ENCODE results near the gene EYA2. TPM values are rescaled to one million over a fixed set of nuclear protein-coding genes. Genes with fewer than 3 reads are reported as not detected.

EYA2 gene
- total RNA-seq, 4 donors from 2014 or later = 9.7 to 22.1 (median 14.3) TPM

DNA sequence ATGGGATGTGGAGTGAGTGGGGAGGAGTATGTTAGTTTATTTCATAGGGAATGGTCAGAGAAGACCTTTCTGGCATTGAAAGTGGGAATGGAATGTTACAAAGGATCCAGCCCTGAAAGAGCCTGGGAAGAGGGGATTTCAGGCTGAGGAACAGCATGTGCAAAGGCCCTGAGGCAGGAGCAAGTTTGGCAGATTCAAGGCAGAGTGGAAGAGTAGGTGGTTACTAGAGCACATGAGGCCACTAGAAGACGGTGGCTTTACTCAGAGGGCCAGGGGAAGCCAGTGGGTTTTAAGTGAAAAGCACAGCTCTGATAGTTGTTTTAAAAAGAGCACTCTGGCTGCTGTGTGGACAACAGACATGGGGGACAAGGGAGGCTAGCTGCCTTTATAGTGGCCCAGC is 234.7 kb downstream of the EYA2 start:
- intact Hi-C loops (cut with DNase I) = no loop called here
- no peaks in the 10 kb centered on the region for H3K27me3 ChIP-seq

DNA sequence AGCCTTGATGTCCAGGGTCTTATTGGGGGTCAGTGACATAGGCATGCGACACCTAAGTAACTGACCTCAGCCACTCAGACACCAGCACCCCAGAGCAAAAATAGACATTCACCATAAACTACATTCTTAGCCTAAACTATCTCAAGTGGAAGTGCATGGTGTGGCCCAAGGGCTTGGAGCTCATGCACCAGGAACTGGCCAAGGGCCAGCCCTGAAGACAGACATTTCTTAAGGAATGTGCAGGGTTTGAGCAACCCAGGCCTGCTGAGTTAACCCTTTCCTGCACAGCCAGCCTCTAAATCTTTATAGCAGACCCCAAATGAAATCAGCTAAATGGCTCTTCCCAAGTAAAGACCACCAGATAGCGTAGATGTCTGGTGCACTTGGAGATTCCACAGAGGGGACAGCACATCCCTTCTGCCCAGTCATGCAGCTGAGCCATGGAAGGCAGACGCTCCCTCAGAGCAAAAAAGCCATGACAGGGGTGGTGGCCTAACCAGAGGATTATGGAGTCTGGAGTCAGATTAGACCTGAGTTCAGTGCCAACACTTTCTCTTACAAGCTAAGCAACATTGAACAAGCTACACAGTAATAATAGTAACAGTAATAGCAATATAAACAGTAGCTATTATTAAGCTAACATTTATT is 239.3 kb downstream of the EYA2 start:
- H3K4me3 ChIP-seq = no peak overlapping the region
- no peak overlapping the region for H3K27ac ChIP-seq
- DNase-seq = no peak
- H3K4me1 ChIP-seq = peaks cover 8 to 18% (median 9%) of the 10 kb centered on the region in 3 donors
- intact Hi-C loops (cut with DNase I) = no loop called here
- H3K27me3 ChIP-seq = no peaks in the 10 kb centered on the region
- no peaks in the 10 kb centered on the region for H3K9me3 ChIP-seq
- TF ChIP-seq, protein P1, sequence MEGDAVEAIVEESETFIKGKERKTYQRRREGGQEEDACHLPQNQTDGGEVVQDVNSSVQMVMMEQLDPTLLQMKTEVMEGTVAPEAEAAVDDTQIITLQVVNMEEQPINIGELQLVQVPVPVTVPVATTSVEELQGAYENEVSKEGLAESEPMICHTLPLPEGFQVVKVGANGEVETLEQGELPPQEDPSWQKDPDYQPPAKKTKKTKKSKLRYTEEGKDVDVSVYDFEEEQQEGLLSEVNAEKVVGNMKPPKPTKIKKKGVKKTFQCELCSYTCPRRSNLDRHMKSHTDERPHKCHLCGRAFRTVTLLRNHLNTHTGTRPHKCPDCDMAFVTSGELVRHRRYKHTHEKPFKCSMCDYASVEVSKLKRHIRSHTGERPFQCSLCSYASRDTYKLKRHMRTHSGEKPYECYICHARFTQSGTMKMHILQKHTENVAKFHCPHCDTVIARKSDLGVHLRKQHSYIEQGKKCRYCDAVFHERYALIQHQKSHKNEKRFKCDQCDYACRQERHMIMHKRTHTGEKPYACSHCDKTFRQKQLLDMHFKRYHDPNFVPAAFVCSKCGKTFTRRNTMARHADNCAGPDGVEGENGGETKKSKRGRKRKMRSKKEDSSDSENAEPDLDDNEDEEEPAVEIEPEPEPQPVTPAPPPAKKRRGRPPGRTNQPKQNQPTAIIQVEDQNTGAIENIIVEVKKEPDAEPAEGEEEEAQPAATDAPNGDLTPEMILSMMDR (IDR thresholded peaks at IDR 0.05) = no peak
- TF ChIP-seq POLR2A (IDR thresholded peaks at IDR 0.05) = no peak
- 61 to 65% methylated on average over 3 of the region's 3 CpGs for WGBS, 2 donors
- H3K36me3 ChIP-seq = no peaks in the 10 kb centered on the region

More for the DNA sequence above, 234.7 kb downstream of the EYA2 start:
- WGBS, 2 donors = 70 to 82% methylated on average over 1 of the region's 1 CpG
- Histone ChIP-seq H3K36me3 (no peaks in the 10 kb centered on the region), H3K4me1 (peaks cover 34 to 53% (median 38%) of the 10 kb centered on the region in 3 donors), H3K9me3 (no peaks in the 10 kb centered on the region), H3K27ac (no peak overlapping the region), H3K4me3 (no peak overlapping the region)
- no peak for DNase-seq
- TF ChIP-seq, protein P1 (IDR thresholded peaks at IDR 0.05) = no peak
- TF ChIP-seq POLR2A (IDR thresholded peaks at IDR 0.05) = no peak

DNA sequence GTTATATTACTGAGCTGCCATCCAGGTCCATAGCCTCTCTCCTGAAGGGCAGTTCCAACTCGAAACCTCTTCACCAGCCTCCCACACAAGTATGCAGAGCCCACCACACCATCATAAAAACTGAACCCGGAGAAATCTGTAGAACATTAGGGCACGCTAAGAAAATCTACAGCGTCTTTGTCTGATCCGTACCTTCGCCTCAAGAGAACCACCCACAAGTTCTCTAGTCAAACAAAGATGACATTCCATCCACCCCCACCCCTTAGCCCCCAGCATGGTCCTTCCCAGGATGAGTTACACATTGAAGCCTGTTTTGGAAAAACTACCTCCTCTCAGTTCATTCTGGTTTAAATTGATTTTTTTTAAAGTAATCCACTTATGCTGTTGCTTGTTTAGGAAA is 242.1 kb downstream of the EYA2 start:
- no peaks in the 10 kb centered on the region for H3K9me3 ChIP-seq
- DNase-seq = no peak
- no peaks in the 10 kb centered on the region for H3K27me3 ChIP-seq
- intact Hi-C loops (cut with DNase I) = no loop called here
- WGBS, 2 donors = 88 to 93% methylated on average over 6 of the region's 6 CpGs
- no peak overlapping the region for H3K4me3 ChIP-seq
- no peak for TF ChIP-seq POLR2A (IDR thresholded peaks at IDR 0.05)
- TF ChIP-seq, protein P1 (IDR thresholded peaks at IDR 0.05) = no peak
- peaks cover 0 to 4% (median 0%) of the 10 kb centered on the region in 3 donors for H3K36me3 ChIP-seq
- H3K4me1 ChIP-seq = peaks cover 8 to 25% (median 9%) of the 10 kb centered on the region in 3 donors
- H3K27ac ChIP-seq = no peak overlapping the region

GRCh38 chr20:47137231-47137870 is 242.7 kb downstream of the EYA2 start:
- intact Hi-C loops (cut with DNase I) = no loop called here
- 60 to 72% methylated on average over 4 of the region's 4 CpGs for WGBS, 2 donors
- TF ChIP-seq POLR2A (IDR thresholded peaks at IDR 0.05) = no peak
- TF ChIP-seq, protein P1 (IDR thresholded peaks at IDR 0.05) = no peak

GRCh38 chr20:47139934-47140535 is 245.4 kb downstream of the EYA2 start:
- H3K27me3 ChIP-seq = no peaks in the 10 kb centered on the region
- no peak for TF ChIP-seq POLR2A (IDR thresholded peaks at IDR 0.05)
- TF ChIP-seq, protein P1 (IDR thresholded peaks at IDR 0.05) = no peak
- H3K27ac ChIP-seq = no peak overlapping the region
- DNase-seq = no peak
- 47 to 75% methylated on average over 4 to 5 of the region's 5 CpGs for WGBS, 2 donors
- no peaks in the 10 kb centered on the region for H3K9me3 ChIP-seq
- peaks cover 0 to 7% (median 0%) of the 10 kb centered on the region in 3 donors for H3K4me1 ChIP-seq
- H3K4me3 ChIP-seq = no peak overlapping the region
- peaks cover 0 to 25% (median 0%) of the 10 kb centered on the region in 3 donors for H3K36me3 ChIP-seq
- intact Hi-C loops (cut with DNase I) = loop anchor here (10.0 kb wide), 1 partner anchor 385 kb away; no protein-coding TSS in a partner anchor

More at GRCh38 chr20:47137231-47137870, 242.7 kb downstream of the EYA2 start:
- H3K4me1 ChIP-seq = peaks cover 8 to 25% (median 9%) of the 10 kb centered on the region in 3 donors
- no peak overlapping the region for H3K4me3 ChIP-seq
- no peak overlapping the region for H3K27ac ChIP-seq
- peaks cover 0 to 4% (median 0%) of the 10 kb centered on the region in 3 donors for H3K36me3 ChIP-seq
- no peaks in the 10 kb centered on the region for H3K27me3 ChIP-seq
- no peaks in the 10 kb centered on the region for H3K9me3 ChIP-seq
- no peak for DNase-seq
